HepG2 (cell line): ENCODE data around the gene ABCF1. TPM values are rescaled to one million over a fixed set of nuclear protein-coding genes. Genes with fewer than 3 reads are reported as not detected.

Experiments used
- ATAC-seq: fragments of 200-7000 bp; cut with Tn5 transposase; 3 replicates; pipeline ENCODE4 v1.9.1; 2020; ENCODE audit warnings: mild to moderate bottlenecking, moderate library complexity
- BruUV-seq: library from RNA; stranded (reverse); fragments of 400-500 nt; replicated peaks from 2 replicates; lab custom pipeline; 2021; lab: Mats Ljungman, UMichigan
- CTCF ChIA-PET: fragments of 300-600 bp; formaldehyde crosslinking; extraction: SDS; loops from one replicate; lab custom pipeline; 2021; ENCODE audit warnings: low total read pairs, inconsistent platforms, low intra/inter-chr PET ratio; lab: Yijun Ruan, JAX
- POLR2A ChIA-PET: fragments of 350-600 bp; sonication (Branson Sonifier 250); formaldehyde crosslinking; loops from one replicate; lab custom pipeline; 2020; ENCODE audit warnings: antibody characterized with exemption, inconsistent platforms; lab: Yijun Ruan, JAX
- DNase-seq: peaks from one replicate; pipeline ENCODE4 v3.0.0-alpha.2; 2015; ENCODE audit warnings: low spot score
- FAIRE-seq: peaks from 3 replicates; lab custom pipeline; 2011; peaks lifted over from hg19 to GRCh38; lab: Jason Lieb, UNC
- H2AFZ ChIP-seq: one replicate; pipeline ENCODE4 v1.6.1; 2011; ENCODE audit warnings: low read length, inconsistent platforms
- H3K27ac ChIP-seq: fragments of 300-600 bp; 3 replicates; pipeline ENCODE4 v1.8.0; 2011; ENCODE audit warnings: mixed run types, mild to moderate bottlenecking, mixed read lengths, low read length, inconsistent platforms; ENCODE audit not compliant: insufficient read depth; ENCODE audit errors: extremely low read length
- H3K27me3 ChIP-seq, 2 experiments: fragments of 200-600 bp in 1 of 2; 2 replicates in 1 of 2; 3 replicates in 1 of 2; pipeline versions ENCODE4 v1.6.0 to v1.8.0; 2011; ENCODE audit warnings: low read length in 2 of 2, mild to moderate bottlenecking in 2 of 2, moderate library complexity in 2 of 2, inconsistent platforms in 1 of 2; ENCODE audit not compliant: insufficient read depth in 2 of 2, control insufficient read depth in 1 of 2
- H3K36me3 ChIP-seq, 2 experiments: fragments of 200-600 bp in 1 of 2; replicated peaks in 1 of 2; 2 replicates in 1 of 2; 3 replicates in 1 of 2; pipeline versions ENCODE4 v1.5.1 to v1.8.0; 2011; ENCODE audit warnings: low read length in 2 of 2, inconsistent platforms in 1 of 2; ENCODE audit not compliant: insufficient read depth in 2 of 2, control insufficient read depth in 1 of 2
- H3K4me1 ChIP-seq: 2 replicates; pipeline ENCODE4 v1.5.1; 2012; ENCODE audit warnings: low read length, inconsistent platforms; ENCODE audit not compliant: insufficient read depth
- H3K4me2 ChIP-seq: 2 replicates; pipeline ENCODE4 v1.6.0; 2011; ENCODE audit warnings: low read depth, low read length, inconsistent platforms
- H3K4me3 ChIP-seq, 3 experiments: fragments of 200-600 bp in 1 of 3; sonication (generic), shearing (Covaris generic) in 1 of 3; replicated peaks in 1 of 3; 2 replicates each; pipeline ENCODE4 v1.5.1; 2011 to 2016; ENCODE audit warnings: low read length in 3 of 3, inconsistent platforms in 2 of 3, low read depth in 2 of 3, mild to moderate bottlenecking in 2 of 3, control low read depth in 1 of 3, mixed read lengths in 1 of 3; ENCODE audit not compliant: insufficient read depth in 1 of 3
- H3K79me2 ChIP-seq: one replicate; pipeline ENCODE4 v1.6.1; 2011; ENCODE audit warnings: low read length, inconsistent platforms; ENCODE audit not compliant: insufficient read depth
- H3K9ac ChIP-seq: 2 replicates; pipeline ENCODE4 v1.6.0; 2011; ENCODE audit warnings: mild to moderate bottlenecking, low read depth, low read length, inconsistent platforms; ENCODE audit not compliant: insufficient read depth
- H3K9me3 ChIP-seq: 2 replicates; pipeline ENCODE4 v1.5.1; 2012; ENCODE audit warnings: mild to moderate bottlenecking, low read length
- H4K20me1 ChIP-seq: 2 replicates; pipeline ENCODE4 v1.6.0; 2011; ENCODE audit warnings: inconsistent platforms, mild to moderate bottlenecking, low read length, moderate library complexity; ENCODE audit not compliant: insufficient read depth
- ATF7-NPFF ChIP-seq: sonication (generic); formaldehyde crosslinking; IDR thresholded peaks from 2 replicates; pipeline ENCODE4 v1.8.1; 2023; ENCODE audit warnings: mild to moderate bottlenecking, low read depth, missing genetic modification reagents, moderate library complexity
- CC2D1A ChIP-seq: sonication (generic); formaldehyde crosslinking; IDR thresholded peaks from 2 replicates; pipeline ENCODE4 v1.8.1; 2023; ENCODE audit warnings: mild to moderate bottlenecking, missing genetic modification reagents
- CENPT ChIP-seq: sonication (generic); formaldehyde crosslinking; IDR thresholded peaks from 2 replicates; pipeline ENCODE4 v1.8.0; 2022; ENCODE audit warnings: low read depth, mild to moderate bottlenecking, moderate library complexity, missing genetic modification reagents
- HIVEP1 ChIP-seq: sonication (generic); formaldehyde crosslinking; IDR thresholded peaks from 2 replicates; pipeline ENCODE4 v1.4.0; 2020; ENCODE audit warnings: mild to moderate bottlenecking, missing genetic modification reagents
- HNRNPL ChIP-seq: fragments of 200-400 bp; formaldehyde crosslinking; IDR thresholded peaks from 2 replicates; pipeline ENCODE4 v1.6.1; 2017; ENCODE audit warnings: mild to moderate bottlenecking, low read depth, low read length
- KDM5A ChIP-seq: fragments of 200-600 bp; sonication (generic); IDR thresholded peaks from 2 replicates; pipeline ENCODE4 v1.7.0; 2018; ENCODE audit warnings: antibody characterized with exemption, mild to moderate bottlenecking, low read length, borderline replicate concordance
- NR2F2 ChIP-seq: IDR thresholded peaks from 2 replicates; pipeline ENCODE4 v1.6.1; 2012; ENCODE audit warnings: low read depth, inconsistent platforms, borderline replicate concordance
- PHF8 ChIP-seq: sonication (generic); formaldehyde crosslinking; IDR thresholded peaks from 2 replicates; pipeline ENCODE4 v1.5.0; 2020; ENCODE audit warnings: missing genetic modification reagents
- TAF1 ChIP-seq: sonication (generic); formaldehyde crosslinking; IDR thresholded peaks from 2 replicates; pipeline ENCODE4 v1.4.0; 2020; ENCODE audit warnings: missing genetic modification reagents
- U2AF1 ChIP-seq: fragments of 200-400 bp; formaldehyde crosslinking; optimal IDR thresholded peaks from 2 replicates; pipeline ENCODE3; 2017; ENCODE audit warnings: mild to moderate bottlenecking, low read depth, low read length
- ZNF484 ChIP-seq: sonication (generic); formaldehyde crosslinking; IDR thresholded peaks from 2 replicates; pipeline ENCODE4 v1.5.1; 2020; ENCODE audit warnings: mild to moderate bottlenecking, low read depth, missing genetic modification reagents, borderline replicate concordance
- ZNF543 ChIP-seq: sonication (generic); formaldehyde crosslinking; IDR thresholded peaks from 2 replicates; pipeline ENCODE4 v1.4.0; 2020; ENCODE audit warnings: mild to moderate bottlenecking, missing genetic modification reagents
- ZNF598 ChIP-seq: sonication (generic); formaldehyde crosslinking; IDR thresholded peaks from 2 replicates; pipeline ENCODE4 v1.5.1; 2020; ENCODE audit warnings: mild to moderate bottlenecking, missing genetic modification reagents, borderline replicate concordance
- ZNF605 ChIP-seq: sonication (generic); formaldehyde crosslinking; IDR thresholded peaks from 2 replicates; pipeline ENCODE4 v1.8.0; 2022; ENCODE audit warnings: mild to moderate bottlenecking, missing genetic modification reagents
- ZNF777 ChIP-seq: sonication (generic); formaldehyde crosslinking; IDR thresholded peaks from 2 replicates; pipeline ENCODE4 v1.4.0; 2020; ENCODE audit warnings: missing genetic modification reagents
- ZNF781 ChIP-seq: sonication (generic); formaldehyde crosslinking; IDR thresholded peaks from 2 replicates; pipeline ENCODE4 v1.5.1; 2020; ENCODE audit warnings: borderline replicate concordance, mild to moderate bottlenecking, missing genetic modification reagents; ENCODE audit errors: not compliant biosample characterization
- ZNF879 ChIP-seq: sonication (generic); formaldehyde crosslinking; IDR thresholded peaks from 2 replicates; pipeline ENCODE4 v1.8.1; 2023; ENCODE audit warnings: missing genetic modification reagents
- WGBS: methylation state at CpG from one replicate; pipeline ENCODE4 v1.1.6; 2017; ENCODE audit warnings: low lambda C conversion rate; 5-methylcytosine and 5-hydroxymethylcytosine counted together
- in situ Hi-C: cut with HindIII; loops from 2 replicates; pipeline ENCODE4 v1.10.0; 2017; ENCODE audit warnings: low pct_unique_long_range_greater_than_20kb; ENCODE audit not compliant: extremely low pct_ligation_motif_present
- intact Hi-C: fragments of 100-400 bp; cut with micrococcal nuclease; formaldehyde crosslinking; loops from one replicate; pipeline ENCODE4 v1.10.0; 2022; ENCODE audit not compliant: unreplicated experiment
- polyA plus RNA-seq, 8 experiments: library from polyadenylated mRNA; depleted of rRNA in 3 of 8; stranded (reverse) in 7 of 8; unstranded in 1 of 8; fragments of >200 nt; fragmentation: Illumina TruSeq in 4 of 8; extraction: Trizol in 4 of 8; gene quantifications; 2 replicates each; pipeline versions ENCODE4 v1.2.1 to v1.2.3, GENCODE V29; 2011 to 2016; ENCODE audit warnings: low read depth in 4 of 8, missing spikeins in 1 of 8, mixed read lengths in 1 of 8; ENCODE audit not compliant: insufficient read depth in 1 of 8
- total RNA-seq, 5 experiments: library from RNA; depleted of rRNA; stranded (reverse); fragments of >200 nt; fragmentation: Illumina TruSeq; extraction: Trizol; gene quantifications; 2 replicates each; pipeline ENCODE4 v1.2.3, GENCODE V29; 2016; ENCODE audit warnings: low read depth in 1 of 5
- TF ChIP-seq, protein P1 (sequence below): sonication (generic); formaldehyde crosslinking; IDR thresholded peaks from 2 replicates; pipeline ENCODE4 v1.5.0; 2020; ENCODE audit warnings: mild to moderate bottlenecking, missing genetic modification reagents
- TF ChIP-seq, protein P2 (sequence below): sonication (generic); formaldehyde crosslinking; IDR thresholded peaks from 2 replicates; pipeline ENCODE4 v1.4.0; 2020; ENCODE audit warnings: missing genetic modification reagents

The ABCF1 gene
- total and polyA plus RNA-seq, 2 of the 13 experiments (the other 11 are each of a cell fraction or from before 2014, with no cell fraction given) = 25.4 to 98.9 TPM

- no peak for TF ChIP-seq ZNF879 (CRISPR knock-in tag)
These were observed 43.6 kb downstream of the ABCF1 start (continued) for GRCh38 chr6:30614843-30615218.

DNA sequence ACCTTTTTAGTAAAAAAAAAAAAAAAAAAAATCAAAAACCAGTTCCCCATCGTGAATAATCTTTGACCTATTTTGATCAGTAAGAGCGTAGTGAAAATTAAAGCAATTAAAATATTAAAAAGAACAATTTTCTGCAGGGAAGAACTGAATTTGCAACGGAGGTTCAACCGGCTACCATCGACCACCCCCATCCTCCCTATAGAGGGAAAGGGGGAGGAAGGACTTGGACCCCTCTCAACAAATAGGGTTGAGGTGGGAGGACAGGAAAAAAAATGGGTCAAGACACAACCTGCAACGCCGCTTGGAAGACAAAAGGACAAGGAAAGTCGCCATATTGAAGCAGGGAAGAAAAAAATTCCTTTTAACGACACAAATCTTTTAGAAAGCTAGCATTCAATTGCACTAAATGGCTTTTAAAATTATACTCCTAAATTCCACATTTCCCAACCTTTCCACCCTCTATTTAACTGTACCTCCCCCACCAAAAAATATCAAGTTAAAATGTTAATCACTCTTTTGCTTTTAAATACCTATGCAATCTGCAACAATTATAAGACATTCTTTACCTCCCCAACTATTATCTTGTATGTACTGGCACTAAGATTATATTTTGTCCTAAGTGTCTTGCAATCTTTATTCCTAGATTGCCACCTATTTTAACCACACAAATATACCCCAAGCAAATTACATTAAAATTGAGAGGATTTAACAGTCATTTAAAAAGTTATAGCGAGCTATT is 44.1 kb downstream of the ABCF1 start:
- Histone ChIP-seq H4K20me1 (peaks cover 12% of the 10 kb centered on the region), H3K79me2 (peaks cover 44% of the 10 kb centered on the region), H3K4me2 (peak overlapping the region; percentile 88), H3K27me3 (no peaks in the 10 kb centered on the region; a peak in 1 of 5 replicates), H3K4me1 (peaks cover 35% of the 10 kb centered on the region), H2AFZ (no peak overlapping the region), H3K36me3 (peaks cover 2 to 12% of the 10 kb centered on the region in 2 experiments), H3K27ac (peak overlapping the region; percentile 98), H3K9me3 (no peaks in the 10 kb centered on the region), H3K4me3 (peak overlapping the region; percentile 74 to 97 (median 87)), H3K9ac (peak overlapping the region; percentile 100)
- FAIRE-seq (no peak), ATAC-seq (no peak), DNase-seq (peak; percentile 83)
- in situ Hi-C loops = no loop called here
- ChIA-PET CTCF (no interaction called here), POLR2A (interaction anchor here (0.6 to 4.8 kb wide), 46 partner anchors 10 to 1207 kb away, joined by 3 to 172 read pairs (median 4); partner anchors contain the start of genes ABCF1, ATAT1, C6orf136 and DHX16)
- intact Hi-C loops = loop anchor here (5.0 kb wide), 1 partner anchor 42 kb away; no protein-coding TSS in a partner anchor
- TSS peak; percentile 64 for BruUV-seq
- under 1% methylated on average over 10 of the region's 10 CpGs for WGBS
- TF ChIP-seq CENPT (CRISPR knock-in tag) (no peak), ZNF605 (CRISPR knock-in tag) (no peak; the same call in 1 of the 2 replicates), ZNF777 (CRISPR knock-in tag) (no peak), ZNF598 (CRISPR knock-in tag) (no peak), ATF7-NPFF (CRISPR knock-in tag) (no peak), PHF8 (CRISPR knock-in tag) (no peak; the same call in 1 of the 2 replicates), ZNF781 (no peak), ZNF484 (no peak), U2AF1 (no peak), ZNF543 (CRISPR knock-in tag) (peak; percentile 26; the same call in 1 of the 2 replicates), NR2F2 (no peak), HIVEP1 (CRISPR knock-in tag) (no peak; the same call in 1 of the 2 replicates), HNRNPL (0 out of 2 replicates have a peak, but pooled peaks have one; percentile 19), KDM5A (peak; percentile 66; the same call in 1 of the 2 replicates), TAF1 (CRISPR knock-in tag) (peak; percentile 56), CC2D1A (no peak), ZNF879 (CRISPR knock-in tag) (0 out of 2 replicates have a peak, but pooled peaks have one; percentile 41)
- TF ChIP-seq, protein P1, sequence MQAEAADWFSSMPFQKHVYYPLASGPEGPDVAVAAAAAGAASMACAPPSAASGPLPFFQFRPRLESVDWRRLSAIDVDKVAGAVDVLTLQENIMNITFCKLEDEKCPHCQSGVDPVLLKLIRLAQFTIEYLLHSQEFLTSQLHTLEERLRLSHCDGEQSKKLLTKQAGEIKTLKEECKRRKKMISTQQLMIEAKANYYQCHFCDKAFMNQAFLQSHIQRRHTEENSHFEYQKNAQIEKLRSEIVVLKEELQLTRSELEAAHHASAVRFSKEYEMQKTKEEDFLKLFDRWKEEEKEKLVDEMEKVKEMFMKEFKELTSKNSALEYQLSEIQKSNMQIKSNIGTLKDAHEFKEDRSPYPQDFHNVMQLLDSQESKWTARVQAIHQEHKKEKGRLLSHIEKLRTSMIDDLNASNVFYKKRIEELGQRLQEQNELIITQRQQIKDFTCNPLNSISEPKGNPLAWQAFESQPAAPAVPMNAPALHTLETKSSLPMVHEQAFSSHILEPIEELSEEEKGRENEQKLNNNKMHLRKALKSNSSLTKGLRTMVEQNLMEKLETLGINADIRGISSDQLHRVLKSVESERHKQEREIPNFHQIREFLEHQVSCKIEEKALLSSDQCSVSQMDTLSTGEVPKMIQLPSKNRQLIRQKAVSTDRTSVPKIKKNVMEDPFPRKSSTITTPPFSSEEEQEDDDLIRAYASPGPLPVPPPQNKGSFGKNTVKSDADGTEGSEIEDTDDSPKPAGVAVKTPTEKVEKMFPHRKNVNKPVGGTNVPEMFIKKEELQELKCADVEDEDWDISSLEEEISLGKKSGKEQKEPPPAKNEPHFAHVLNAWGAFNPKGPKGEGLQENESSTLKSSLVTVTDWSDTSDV = no peak
- TF ChIP-seq, protein P2, sequence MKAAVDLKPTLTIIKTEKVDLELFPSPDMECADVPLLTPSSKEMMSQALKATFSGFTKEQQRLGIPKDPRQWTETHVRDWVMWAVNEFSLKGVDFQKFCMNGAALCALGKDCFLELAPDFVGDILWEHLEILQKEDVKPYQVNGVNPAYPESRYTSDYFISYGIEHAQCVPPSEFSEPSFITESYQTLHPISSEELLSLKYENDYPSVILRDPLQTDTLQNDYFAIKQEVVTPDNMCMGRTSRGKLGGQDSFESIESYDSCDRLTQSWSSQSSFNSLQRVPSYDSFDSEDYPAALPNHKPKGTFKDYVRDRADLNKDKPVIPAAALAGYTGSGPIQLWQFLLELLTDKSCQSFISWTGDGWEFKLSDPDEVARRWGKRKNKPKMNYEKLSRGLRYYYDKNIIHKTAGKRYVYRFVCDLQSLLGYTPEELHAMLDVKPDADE (CRISPR knock-in tag) = no peak
